Measurements from ENCODE around the gene GCNA.

DNA sequence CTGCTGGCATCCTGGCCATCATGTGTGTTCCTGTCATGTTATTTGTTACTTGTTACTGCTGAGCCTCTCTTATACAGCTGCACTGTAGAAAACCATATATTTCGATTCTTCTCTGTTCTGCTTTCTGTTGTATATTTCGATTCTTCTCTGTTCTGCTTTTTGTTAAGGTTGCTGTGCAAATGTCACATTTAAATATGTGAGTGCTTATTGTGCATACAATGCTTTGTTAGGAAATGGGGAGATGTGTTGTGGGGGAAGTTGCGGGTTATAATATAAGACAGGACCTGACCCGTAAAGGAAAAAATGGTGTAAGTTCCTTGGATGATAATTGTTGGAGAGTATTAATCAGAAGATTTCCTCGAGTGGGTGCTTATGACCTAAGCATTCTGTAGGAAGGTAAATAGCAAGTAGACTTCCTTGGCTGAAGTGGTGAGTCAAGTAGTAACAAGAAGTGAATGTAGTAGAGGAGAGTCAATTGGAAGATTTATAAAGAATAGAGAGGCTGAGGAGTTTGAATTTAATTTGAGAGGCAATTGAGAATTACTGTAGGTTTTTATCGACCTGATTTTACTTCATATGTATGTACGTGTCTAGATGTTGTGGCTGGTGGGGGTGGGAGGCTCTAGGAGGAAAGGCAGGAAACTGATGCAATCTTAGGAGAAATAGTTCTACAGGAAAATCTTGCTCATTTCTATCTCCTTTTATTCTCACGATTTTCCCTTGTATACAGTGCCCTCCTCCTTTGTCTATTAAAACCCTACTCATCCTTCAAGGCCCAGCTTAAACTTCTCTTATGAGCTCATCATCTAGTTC, 36.8 kb upstream of the GCNA start:
- TF ChIP-seq CTCF (IDR thresholded peaks at IDR 0.05; ENCODE audit: low read depth, low read length) (no peak), POLR2A (IDR thresholded peaks at IDR 0.05; ENCODE audit: extremely low read depth, insufficient read length) (no peak), MYC (IDR thresholded peaks at IDR 0.05; ENCODE audit: low read depth, low read length) (no peak)
